HUDEP-2 (cell line): ENCODE results near the gene HOXD11.
A peak's percentile ranks its signal among the peaks of the same experiment; 100 is the strongest.

Source experiments
- DNase-seq, 76 experiments: peaks; one replicate each; lab custom pipeline; 2025; ENCODE audit not compliant: unreplicated experiment in 76 of 76; lab: John Stamatoyannopoulos, UW

HOXD11 gene

DNA sequence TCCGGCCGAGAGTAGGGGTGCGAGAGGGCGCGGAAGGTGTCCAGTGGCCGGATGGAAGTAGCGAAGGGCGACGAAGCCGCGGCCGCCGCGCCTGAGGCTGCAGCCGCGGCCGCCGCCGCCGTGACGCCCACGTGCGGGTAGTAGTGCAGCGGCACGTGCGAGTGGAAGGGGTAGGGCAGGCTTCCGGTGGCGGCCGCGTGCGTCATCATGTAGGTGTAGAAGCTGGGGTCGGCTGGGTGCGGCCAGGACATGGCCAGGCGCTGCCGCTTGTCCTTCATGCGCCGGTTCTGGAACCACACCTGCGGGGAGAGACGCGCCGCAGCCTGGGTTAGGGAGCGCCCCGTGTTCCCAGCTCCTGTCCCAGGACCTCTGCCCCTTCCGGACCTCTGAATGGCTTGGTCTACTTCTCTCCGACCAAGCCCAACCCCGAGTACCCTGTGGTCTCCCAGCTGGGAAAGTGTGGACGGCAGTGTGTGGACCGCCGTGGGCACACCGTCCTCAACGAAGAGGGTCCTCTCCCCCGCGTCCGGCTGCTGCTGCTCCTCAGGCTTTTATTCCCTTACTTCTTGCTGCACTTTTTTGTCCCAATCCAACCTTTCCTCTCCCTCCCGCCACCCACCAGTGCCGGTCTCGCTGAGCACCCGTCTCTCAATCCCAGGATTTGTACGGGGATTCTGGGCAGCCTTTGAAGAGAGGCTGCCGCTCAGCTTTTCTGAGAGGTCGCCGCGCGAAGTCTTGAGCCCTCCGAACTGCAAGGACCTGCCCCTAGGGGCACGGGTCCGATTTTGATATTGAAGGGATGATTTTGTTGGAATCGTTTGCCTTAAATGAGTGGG is 26.3 kb upstream of the HOXD11 start:
- DNase-seq = peak in 20 of 76 experiments; percentile 6 to 67 (median 22)

DNA sequence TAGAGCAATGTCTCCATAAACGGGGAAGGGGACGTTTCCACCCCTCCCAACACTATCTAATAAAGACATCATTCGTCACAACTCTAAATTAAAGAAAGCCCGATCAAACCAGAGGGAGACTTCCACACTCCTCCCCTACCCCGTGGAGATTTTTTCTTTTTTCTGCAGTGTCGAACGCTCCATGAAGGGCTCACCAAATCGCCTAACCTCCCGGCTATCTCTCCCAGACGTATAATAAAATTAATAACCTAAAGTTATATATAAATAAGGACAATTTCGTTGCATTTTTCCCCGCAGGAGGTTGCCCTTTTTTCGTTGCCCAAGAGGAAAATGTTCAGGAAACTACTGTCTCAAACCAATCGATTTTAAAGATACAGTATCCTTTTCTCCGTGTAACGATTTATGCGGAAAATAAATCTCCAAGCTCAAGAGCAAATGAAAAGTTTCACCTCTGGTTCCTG is 25.7 kb upstream of the HOXD11 start:
- DNase-seq = no peak

DNA sequence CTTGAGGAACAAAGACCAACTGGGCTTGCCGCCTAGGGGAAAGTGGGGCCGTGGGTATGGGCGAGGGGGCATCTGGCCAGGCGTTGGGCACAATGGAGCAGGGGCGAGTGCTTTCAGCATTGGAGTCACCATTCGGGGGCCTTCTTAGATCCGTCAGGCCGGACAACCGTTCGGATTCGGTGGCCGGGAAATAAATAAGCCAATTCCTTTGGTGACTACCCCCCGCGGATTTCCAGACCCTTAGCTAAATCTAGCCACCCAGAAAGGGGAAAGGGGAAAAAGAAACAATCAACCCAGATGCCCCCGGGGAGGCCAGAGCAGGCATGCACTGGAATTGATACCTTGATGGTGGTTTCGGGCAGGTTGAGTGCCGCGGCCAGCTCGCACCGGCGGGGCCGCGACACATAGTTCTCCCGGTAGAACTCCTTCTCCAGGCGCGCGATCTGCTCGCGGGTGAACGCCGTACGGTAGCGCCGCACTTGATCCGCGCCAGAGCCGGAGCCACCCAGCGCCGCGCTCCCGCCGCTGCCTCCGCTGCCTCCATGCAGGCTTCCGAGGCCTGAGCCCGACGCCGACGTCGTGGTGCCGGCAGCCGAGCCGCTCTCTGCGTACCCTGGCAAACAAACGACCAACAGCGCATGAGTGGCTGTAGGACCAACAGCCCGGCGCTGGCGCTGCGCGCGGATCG is 25.1 kb upstream of the HOXD11 start:
- DNase-seq = peak in 6 of 76 experiments; percentile 10 to 43 (median 20)

DNA sequence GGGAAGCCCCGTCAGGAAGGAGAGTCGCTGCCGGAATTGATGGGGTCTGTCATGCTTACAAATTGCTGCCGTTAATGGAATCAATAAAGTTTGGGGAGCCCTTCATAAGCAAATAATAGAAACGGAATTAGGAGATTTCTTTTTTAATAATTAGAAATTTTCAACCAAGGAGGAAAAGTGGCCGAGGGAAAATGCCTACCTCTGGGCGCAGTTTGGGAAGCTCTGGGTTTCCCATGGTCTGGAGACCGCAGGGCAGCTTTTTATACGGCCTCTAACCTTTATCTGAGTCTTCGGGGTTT is 24.6 kb upstream of the HOXD11 start:
- no peak for DNase-seq

DNA sequence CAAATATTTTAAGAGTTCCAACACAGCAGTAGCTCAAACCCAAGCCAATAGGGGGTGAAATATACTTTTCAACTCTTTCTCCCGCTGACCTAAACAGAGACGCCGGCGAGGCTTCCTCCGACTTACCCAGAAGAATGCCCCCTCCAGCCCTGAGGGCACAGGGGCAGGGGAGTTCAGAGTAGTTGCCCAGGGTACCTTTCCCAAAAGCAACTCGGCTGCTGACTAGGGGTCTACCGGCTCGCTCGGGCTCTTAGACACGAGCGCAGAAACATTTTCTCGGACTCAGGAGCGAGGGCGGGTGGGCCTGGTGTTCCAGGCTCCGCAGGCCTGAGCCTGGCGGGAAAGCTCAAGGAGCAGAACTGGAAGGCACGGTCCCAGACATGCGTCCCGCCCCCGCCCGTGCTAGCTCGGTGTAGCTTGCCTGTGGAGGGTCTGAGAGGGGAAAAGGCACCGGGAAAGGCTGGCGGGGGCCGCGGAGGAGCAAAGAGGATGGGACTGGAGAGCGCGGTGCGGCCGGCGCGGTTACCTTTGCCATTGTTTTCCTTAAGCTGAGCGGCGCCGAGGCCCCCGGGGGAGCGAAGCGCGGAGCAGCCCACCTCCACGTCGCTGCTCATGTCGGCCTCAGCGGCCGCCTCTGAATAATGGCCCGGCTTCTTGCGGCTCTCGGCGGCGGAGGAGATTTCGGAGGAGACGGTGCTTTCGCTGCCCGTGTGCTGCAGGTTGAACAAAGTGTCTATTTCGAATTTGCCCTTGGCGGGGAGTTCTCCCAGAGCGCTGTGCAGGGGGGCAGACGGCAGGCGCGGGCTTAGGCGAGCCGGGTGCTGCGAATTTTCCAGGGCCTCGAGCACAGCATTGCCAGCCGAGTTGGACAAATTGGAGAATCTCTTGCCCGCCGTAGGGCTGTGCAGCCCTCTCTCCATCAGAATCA is 24.0 kb upstream of the HOXD11 start:
- DNase-seq = no peak

DNA sequence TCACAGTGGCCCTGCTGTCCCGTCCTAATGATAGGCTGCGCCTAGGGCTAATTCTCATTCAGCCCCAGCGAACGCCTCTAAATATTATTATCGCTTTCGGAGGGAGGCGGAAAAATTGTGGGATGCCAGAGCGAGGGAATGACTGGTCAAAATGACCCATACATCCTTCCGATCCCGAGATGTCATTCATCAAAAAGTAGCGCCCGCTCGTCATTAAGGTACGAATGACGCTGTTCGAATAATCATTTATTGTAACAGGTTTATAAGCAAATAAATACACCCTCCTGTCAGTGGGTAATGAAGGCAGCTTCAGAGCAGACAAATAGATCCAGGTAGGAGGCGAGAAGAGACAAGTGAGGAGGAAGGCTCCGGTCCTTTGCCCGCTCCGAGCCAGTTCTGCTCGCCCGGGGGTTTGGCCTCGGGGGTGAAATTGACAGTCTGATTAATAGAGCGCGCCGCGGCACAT is 23.3 kb upstream of the HOXD11 start, which contains the start of gene EVX2:
Gene EVX2 (minus strand): TSS at position 167 of the 466 bp plus-strand sequence. CDS start 186 bp downstream, outside the sequence.
- no peak for DNase-seq

DNA sequence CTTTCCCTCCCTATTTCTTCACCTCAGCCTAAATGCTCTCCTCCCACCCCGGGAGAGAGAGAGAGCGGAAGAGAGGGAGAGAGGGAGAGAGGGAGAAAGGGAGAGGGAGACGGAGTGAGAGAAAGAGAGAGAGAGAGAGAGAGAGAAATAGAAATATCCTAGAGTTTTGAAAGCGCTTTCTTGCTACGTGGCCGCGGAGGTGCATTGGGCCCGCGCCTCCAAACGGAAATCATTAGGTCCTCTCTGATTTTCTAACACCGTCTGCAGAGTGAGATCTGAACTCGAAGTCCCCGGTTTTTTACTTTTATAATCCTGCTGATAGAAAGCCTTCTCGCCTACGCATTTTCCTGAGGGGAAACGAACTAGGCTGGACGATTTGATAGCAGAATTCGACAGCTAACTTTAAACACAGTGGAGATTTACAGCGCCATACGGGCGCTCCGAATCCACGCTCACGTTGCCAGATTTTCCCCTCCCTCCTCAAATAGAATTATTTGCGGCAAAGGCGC is 22.4 kb upstream of the HOXD11 start:
- DNase-seq = no peak

DNA sequence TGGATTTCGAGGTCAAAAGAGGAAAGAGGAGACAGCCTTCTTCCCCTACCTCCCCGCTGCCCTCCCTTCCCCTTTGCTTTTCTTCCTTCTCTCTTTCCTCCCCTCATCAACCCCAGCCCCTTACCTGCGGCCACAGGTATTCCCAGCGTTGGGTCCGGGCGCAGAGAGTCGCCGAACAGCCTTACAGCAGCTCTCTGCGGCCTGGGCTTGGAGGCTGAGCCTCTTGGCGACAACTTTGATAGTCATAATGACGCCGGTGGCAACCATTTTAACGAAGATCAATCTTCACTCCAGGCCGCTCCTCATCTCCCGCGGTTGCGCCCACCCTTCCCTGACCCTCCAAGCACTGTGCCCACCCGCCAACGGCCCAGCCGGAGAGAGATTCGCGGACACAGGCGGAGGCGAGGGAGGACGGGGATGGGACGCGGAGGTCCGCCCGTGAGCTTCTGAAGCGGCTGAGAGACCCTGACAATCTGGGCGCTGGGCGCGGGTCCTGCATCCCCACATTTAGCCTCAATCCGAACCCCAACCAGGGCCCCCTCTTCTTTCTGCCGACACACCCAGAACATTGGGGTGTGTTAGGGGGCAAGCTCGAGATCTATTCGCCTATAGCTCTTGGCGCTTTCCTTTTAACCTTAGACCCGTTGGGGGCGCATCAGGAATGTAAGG is 21.8 kb upstream of the HOXD11 start:
- no peak for DNase-seq

DNA sequence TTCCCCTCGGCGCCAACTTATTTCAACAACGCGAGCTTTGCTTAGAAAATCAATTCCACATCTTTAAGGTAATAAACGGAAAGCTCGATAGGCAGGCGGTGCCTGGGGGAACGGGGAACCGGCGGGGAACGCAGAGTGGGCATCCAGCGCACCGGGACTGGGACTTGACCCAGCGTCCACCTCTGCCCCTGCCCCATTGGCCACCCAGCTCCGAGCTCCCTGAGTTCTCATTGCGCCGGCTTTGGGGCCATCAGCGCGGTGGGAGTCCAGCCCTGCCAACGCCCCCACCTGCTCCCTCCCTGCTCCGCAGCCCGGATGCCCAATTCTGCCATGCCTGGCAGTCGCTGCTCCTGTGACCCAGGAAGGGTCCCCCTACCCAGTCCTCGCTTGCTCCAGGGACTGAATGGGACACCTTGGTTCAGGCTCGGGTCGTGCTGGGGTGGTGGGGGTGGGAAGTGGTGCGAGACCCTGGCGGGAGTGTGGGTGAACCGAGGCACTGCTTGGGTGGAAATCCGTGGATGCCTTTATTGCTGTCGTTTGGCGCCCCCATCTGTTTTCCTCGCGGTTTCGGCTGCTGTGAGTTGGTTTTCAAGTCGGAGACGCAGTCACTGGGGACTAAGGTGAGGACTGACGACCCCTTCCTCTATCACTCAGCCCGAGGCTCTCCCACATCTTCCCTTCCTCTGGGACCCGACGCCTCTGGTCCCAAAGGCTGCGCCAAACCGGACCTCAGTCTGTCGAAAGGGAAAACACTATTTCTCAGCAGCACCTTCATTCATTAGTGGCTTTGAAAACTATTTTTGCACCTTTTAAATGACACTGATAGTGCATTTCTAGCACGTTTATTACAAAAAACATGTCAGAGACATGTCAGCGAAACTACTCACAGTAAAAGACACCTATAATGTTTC is 21.0 kb upstream of the HOXD11 start:
- peak in 30 of 76 experiments; percentile 5 to 45 (median 24) for DNase-seq

DNA sequence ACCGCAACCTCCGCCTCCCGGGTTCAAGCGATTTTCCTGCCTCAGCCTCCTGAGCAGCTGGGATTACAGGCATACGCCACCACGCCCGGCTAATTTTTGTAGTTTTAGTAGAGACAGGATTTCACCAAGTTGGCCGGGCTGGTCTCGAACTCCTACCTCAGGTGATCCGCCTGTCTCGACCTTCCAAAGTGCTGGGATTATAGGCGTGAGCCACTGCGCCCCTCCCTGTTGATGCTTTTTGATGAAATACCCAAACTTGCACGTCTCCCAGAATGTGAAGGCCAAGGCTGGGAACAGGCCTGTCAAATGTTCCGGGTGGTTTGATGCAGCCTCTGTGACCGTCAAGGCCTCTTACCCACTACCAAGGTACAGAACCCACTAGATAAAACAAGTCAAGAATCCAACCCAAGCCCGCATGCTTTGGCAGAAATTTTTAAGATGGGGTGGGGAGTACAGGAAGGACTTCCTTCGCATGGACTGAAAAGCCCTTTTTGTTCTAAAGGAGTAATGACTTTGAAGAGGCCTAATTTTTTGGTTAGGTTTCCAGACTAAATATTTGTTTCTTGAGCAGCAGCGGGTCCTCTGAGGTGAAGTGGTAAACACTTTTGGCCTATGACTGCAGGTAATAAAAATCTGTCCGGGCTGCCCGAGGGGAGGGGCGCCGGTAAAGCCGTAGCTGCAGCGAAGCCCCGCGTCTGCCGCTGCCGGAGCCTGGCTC is 19.6 kb upstream of the HOXD11 start:
- no peak for DNase-seq

DNA sequence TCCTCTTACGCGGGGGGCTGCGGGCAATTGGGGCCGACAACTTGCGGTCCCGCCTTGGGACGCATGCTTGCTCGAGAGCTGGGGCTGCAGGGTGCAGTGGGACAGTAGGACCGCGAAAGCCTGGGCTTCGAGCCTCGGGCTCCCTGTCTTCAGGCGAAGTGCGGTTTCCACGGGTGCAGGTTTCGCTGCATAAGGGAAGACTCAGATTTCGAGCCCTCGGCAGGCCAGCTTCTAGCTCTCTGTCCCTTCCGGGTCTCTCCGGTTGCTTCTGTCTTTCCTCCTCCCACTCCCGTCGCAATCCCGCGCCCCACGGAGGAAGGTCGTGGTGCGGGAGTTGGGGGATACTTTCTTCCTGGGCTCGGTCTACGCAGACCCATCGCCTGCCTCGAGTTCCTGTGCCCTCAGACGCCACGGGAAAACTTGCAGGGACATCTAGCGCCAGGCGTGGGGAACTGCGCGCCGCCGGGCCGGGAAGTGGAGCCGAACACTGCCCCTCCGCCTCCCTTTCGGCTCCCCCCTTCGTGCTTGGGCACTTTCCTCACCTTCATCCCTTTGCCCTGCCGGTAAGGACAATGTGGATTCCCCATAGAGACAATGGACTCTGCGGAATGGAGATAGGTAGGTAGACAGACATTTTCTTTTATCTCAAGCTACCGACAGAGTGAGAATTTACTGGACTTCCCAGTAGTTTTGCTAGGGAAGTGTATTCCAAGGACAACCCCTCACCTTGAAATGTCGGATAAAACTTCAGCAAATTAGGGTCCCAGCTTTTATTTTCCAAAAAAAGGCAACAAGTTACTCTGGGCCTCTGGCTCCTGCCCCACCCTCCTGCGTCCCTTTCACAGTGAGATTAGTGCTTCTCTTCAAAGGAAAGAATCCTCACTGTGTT is 18.8 kb upstream of the HOXD11 start:
- DNase-seq = peak in 28 of 76 experiments; percentile 3 to 41 (median 20)

DNA sequence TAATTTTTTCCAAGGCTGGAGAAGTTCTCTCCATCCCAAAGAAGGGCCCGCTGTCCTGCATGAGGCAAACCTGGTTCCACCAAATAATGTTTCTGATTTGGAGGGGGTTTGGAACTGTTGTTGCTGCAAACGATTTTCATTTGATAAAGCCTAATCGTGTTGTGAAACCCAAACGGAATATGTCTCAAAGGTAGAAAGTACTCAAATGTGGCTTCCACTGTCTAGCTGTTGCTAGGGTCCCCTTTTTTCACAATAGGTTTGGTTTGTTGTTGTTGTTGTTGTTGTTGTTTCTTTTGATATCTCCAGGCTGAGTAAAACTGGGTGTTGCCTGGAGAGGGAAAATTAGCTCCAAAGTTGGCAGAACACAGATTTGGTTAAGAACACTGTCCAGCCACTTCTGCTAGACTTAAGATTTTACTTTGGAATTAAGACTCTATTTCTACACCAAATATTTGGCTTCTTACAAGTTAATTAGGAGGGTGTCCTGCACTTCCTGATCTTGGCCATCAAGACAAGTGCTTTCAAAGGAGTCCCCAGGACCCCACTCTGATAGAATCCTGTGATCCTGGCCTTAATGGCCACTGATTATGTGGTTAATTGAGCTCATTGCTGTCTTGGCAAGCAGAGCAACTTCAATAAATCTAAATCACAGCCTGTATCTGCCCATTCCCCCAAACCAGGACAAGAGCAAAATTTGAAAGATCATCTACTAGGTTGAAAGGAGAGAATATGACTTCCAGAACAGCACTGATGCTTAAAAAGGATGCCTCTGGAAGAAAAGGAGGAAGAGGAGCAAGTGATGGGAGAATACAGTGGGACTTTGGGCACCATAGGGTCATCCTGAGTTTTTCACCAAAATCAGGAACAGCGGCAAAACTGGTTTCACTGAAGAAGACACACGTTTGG is 17.9 kb upstream of the HOXD11 start:
- no peak for DNase-seq

DNA sequence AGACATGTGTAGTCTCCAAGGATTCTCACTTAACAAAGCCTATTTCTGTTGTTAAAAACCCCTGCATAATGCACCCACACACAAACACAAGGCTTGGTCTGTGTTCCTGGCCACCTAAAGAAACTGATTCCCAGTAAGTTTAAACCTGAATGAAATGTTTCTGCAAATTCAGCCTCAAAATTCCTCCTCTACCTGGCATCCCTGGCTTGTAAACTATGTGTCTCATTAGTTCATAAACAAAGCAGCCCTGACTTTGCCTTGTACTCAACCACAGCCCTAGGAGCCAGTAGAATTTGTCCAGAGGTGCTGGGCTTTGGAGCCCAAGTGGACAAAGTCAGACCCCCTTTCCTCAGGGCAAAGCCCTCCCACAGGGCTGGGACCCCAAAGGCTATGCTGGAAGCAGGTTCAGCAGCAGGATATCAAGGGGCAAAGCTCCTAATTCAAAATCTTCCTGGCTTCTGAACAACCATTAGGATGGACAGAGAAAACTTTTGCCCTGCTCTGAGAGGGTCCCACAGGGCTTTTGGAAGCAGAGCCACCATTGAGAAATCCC is 17.2 kb upstream of the HOXD11 start:
- no peak for DNase-seq

DNA sequence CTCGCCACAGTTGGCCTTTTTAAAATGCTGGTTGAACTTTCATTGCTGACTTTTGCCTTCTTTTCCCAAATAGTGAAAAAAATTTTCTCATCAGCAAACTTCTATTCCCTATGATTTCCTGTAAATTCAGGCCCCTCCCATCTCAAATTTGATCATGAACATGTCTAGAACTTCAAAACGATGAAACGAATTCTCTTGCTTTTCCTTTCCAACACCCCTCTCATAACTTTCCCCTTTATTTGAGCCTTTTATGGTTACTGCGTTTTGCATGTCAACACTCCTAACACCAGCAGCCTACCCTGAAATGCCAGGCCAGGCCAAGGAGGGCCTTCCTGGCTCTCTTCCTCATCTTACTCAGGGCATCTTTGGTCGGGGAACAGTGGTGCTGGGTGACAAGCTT is 16.2 kb upstream of the HOXD11 start:
- no peak for DNase-seq

DNA sequence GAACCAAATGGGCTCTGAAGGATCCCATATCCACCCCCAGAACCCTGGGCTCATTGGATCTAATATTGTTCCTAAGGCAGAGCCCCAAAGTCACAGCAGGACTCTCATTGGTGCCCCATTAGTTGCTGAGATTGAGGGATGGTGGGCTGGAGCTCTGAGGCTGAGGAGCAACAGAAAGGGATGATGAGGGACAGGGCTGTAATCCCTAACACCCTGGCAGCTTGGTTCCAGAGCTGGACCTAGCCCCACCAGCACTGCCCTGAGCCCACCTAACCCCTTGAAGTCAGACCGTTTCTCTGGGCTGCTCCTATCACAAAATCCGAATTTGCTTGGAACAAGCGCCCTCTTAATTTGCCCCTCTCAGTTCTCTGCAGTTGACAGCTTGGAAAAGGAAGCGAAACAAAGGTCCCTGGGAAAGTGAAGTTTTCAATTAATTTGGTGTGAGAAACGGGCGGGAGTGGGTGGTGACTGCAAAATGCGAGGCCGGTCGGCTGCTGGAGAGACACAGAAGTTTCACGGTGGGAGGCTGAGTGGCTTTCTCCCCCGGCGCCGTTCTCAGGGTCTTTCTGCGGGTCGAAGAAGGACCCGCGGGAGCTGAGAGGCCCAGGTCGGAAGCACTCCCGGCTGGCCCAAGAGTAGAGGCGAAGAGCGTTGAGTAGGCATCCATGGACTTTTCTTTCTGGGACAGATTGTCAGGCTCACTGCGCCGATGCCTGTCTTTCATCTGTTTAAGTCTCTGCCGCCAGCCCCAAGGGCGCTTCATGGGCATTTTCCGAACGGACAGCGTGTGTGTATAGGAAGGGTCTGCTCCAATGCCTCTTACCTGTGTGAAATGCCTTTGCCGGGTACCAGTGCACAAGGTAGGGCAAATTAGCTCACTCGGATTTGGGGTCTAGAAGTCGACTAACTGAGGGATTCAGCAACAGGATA is 15.5 kb upstream of the HOXD11 start:
- DNase-seq = no peak
